Psoas muscle (tissue), 8 donors: ENCODE data around the gene GYG1. TPM values are rescaled to one million over a fixed set of nuclear protein-coding genes. Genes with fewer than 3 reads are reported as not detected.

ENCODE experiments used
- ATAC-seq, 4 donors: fragments of 200-7000 bp; cut with Tn5 transposase; one replicate each; pipeline ENCODE4 v1.9.1; 2020; ENCODE audit warnings: moderate library complexity in 3 of 4, mild to moderate bottlenecking in 2 of 4
- DNase-seq, 2 donors: peaks; one replicate each; pipeline ENCODE4 v3.0.0-alpha.2; 2020
- H3K27ac ChIP-seq: fragments of 200-600 bp; one replicate; pipeline ENCODE4 v1.8.0; 2022
- H3K27me3 ChIP-seq, 3 donors: fragments of 200-600 bp in 1 of 3; one replicate each; pipeline versions ENCODE4 v1.6.1 to v1.8.0; 2013 to 2022; ENCODE audit warnings: low read length in 2 of 3, mild to moderate bottlenecking in 2 of 3, moderate library complexity in 1 of 3; ENCODE audit not compliant: insufficient read depth in 3 of 3
- H3K36me3 ChIP-seq, 2 donors: fragments of 200-600 bp in 1 of 2; one replicate each; pipeline versions ENCODE4 v1.6.1 to v1.8.0; 2013 to 2022; ENCODE audit warnings: low read depth in 1 of 2, mild to moderate bottlenecking in 1 of 2, moderate library complexity in 1 of 2; ENCODE audit not compliant: insufficient read depth in 1 of 2
- H3K4me1 ChIP-seq: fragments of 200-600 bp; one replicate; pipeline ENCODE4 v1.8.0; 2022
- H3K4me3 ChIP-seq: fragments of 200-600 bp; one replicate; pipeline ENCODE4 v1.8.0; 2022; ENCODE audit warnings: mild to moderate bottlenecking
- H3K9me3 ChIP-seq: fragments of 200-600 bp; one replicate; pipeline ENCODE4 v1.8.0; 2022
- CTCF ChIP-seq: fragments of 200-600 bp; IDR thresholded peaks from one replicate; pipeline ENCODE4 v1.8.0; 2022; ENCODE audit warnings: antibody characterized with exemption
- WGBS, 3 donors: extraction: QIAGEN DNeasy Blood & Tissue Kit; methylation state at CpG; one replicate each; pipeline versions ENCODE4 v1.1.6 to v1.1.7; 2013; 5-methylcytosine and 5-hydroxymethylcytosine counted together
- intact Hi-C, 2 donors: fragments of 100-400 bp; cut with DNase I; formaldehyde crosslinking; loops; one replicate each; pipeline versions ENCODE4 v1.11.0 to v1.14.2; 2022
- polyA plus RNA-seq, 3 donors: library from polyadenylated mRNA; stranded (reverse); fragments of 200-250 nt; gene quantifications; one replicate each; pipeline ENCODE4 v1.2.3, GENCODE V29; 2013
- total RNA-seq, 4 donors: library from RNA; stranded (reverse); fragmentation: NEBNext Ultra II Directional in 2 of 4; extraction: Animal tissue kit (Norgen Biotek cat#: 25700) in 2 of 4; gene quantifications; one replicate each; pipeline versions ENCODE4 v1.2.1 to v1.2.4, GENCODE V29; 2021 to 2023
- donor health status: healthy with polysubstance abuse.
- donor health status: DM: no; HTN: no; CAD: no; lungs with moderate emphysema.
- donor health status: Bipolar disorder and iron deficiency.
- donor health status: healthy.
- donor health status: DM: yes; HTN: yes; CAD: no.
- donor health status: DM: no; HTN: no; CAD: no.
- donor health status: DM: no; HTN: no; CAD: no.
- donor health status: DM: yes; HTN: yes; CAD: no.

Gene GYG1
- total and polyA plus RNA-seq, 7 donors: 164 to 550 (median 338) TPM

GRCh38 chr3:149001727-149002126 lies 10.4 kb downstream of the GYG1 start:
- Histone ChIP-seq H3K4me1 (peaks cover 79% of the 10 kb centered on the region), H3K27me3 (no peaks in the 10 kb centered on the region), H3K27ac (peak overlapping the region; percentile 92), H3K36me3 (peaks cover 0 to 61% of the 10 kb centered on the region in 2 donors), H3K4me3 (no peak overlapping the region), H3K9me3 (no peaks in the 10 kb centered on the region)
- intact Hi-C loops: no loop called here
- TF ChIP-seq CTCF: no peak
- 24 to 55% (median 30%) methylated on average over 3 of the region's 3 CpGs for WGBS, 3 donors
- ATAC-seq: peak; percentile 26 to 58 (median 40)
- no peak for DNase-seq

- ATAC-seq: peak in 1 of 4 donors; percentile 2
- WGBS, 3 donors: 65 to 85% (median 70%) methylated on average over 6 of the region's 6 CpGs
- no peak overlapping the region for H3K4me3 ChIP-seq
- H3K9me3 ChIP-seq: no peaks in the 10 kb centered on the region
- no peak for TF ChIP-seq CTCF
- peaks cover 0 to 59% of the 10 kb centered on the region in 2 donors for H3K36me3 ChIP-seq
- no peak for DNase-seq
- no peaks in the 10 kb centered on the region for H3K27me3 ChIP-seq
- H3K4me1 ChIP-seq: peaks cover 85% of the 10 kb centered on the region
- intact Hi-C loops: no loop called here
- H3K27ac ChIP-seq: peak overlapping the region; percentile 92
These were observed 12.4 kb downstream of the GYG1 start for GRCh38 chr3:149003653-149004305.

GRCh38 chr3:149004622-149005021 lies 13.3 kb downstream of the GYG1 start:
- no peaks in the 10 kb centered on the region for H3K27me3 ChIP-seq
- H3K4me3 ChIP-seq: no peak overlapping the region
- DNase-seq: peak; percentile 61 to 89
- ATAC-seq: peak; percentile 73 to 85 (median 82)
- peaks cover 6 to 56% of the 10 kb centered on the region in 2 donors for H3K36me3 ChIP-seq
- 13 to 32% (median 14%) methylated on average over 4 of the region's 4 CpGs for WGBS, 3 donors
- H3K9me3 ChIP-seq: no peaks in the 10 kb centered on the region
- intact Hi-C loops: no loop called here
- H3K27ac ChIP-seq: peak overlapping the region; percentile 92
- H3K4me1 ChIP-seq: peaks cover 85% of the 10 kb centered on the region
- TF ChIP-seq CTCF: no peak

GRCh38 chr3:149005416-149005815 lies 14.1 kb downstream of the GYG1 start:
- H3K27ac ChIP-seq: peak overlapping the region; percentile 92

More at GRCh38 chr3:149005416-149005815, 14.1 kb downstream of the GYG1 start:
- Histone ChIP-seq H3K4me3 (no peak overlapping the region), H3K4me1 (peaks cover 85% of the 10 kb centered on the region), H3K9me3 (no peaks in the 10 kb centered on the region), H3K27me3 (no peaks in the 10 kb centered on the region), H3K36me3 (peaks cover 9 to 56% of the 10 kb centered on the region in 2 donors)
- intact Hi-C loops: no loop called here
- DNase-seq: no peak
- no peak for TF ChIP-seq CTCF
- 55 to 67% (median 66%) methylated on average over 1 of the region's 1 CpG for WGBS, 3 donors
- ATAC-seq: no peak
